Vagina (tissue), 2 donors: ENCODE data around the gene GNAT1. TPM values are rescaled to one million over a fixed set of nuclear protein-coding genes. Genes with fewer than 3 reads are reported as not detected.
A peak's percentile ranks its signal among the peaks of the same experiment; 100 is the strongest.

Experiments
- DNase-seq, 2 donors: peaks; one replicate each; pipeline ENCODE4 v3.0.0-alpha.2; 2017; ENCODE audit errors: extremely low spot score in 2 of 2
- H3K27ac ChIP-seq: fragments of 200-600 bp; sonication (generic); one replicate; pipeline ENCODE4 v1.5.1; 2019
- H3K27me3 ChIP-seq: fragments of 200-600 bp; sonication (generic); one replicate; pipeline ENCODE4 v1.5.1; 2019
- H3K36me3 ChIP-seq, 2 donors: fragments of 200-600 bp; sonication (generic); one replicate each; pipeline ENCODE4 v1.5.1; 2017 to 2019
- H3K4me1 ChIP-seq: fragments of 200-600 bp; sonication (generic); one replicate; pipeline ENCODE4 v1.5.1; 2019
- H3K4me3 ChIP-seq, 2 donors: fragments of 200-600 bp; sonication (generic); 1 replicate in 1 of 2; 2 replicates in 1 of 2; pipeline ENCODE4 v1.5.1; 2016 to 2019
- H3K9me3 ChIP-seq: fragments of 200-600 bp; sonication (generic); one replicate; pipeline ENCODE4 v1.5.1; 2019
- CTCF ChIP-seq, 3 experiments: fragments of 450-650 bp in 2 of 3; fragments of 200-600 bp in 1 of 3; sonication (generic) in 1 of 3; IDR thresholded peaks; one replicate each; pipeline ENCODE4 v1.5.1; 2017 to 2019; ENCODE audit warnings: antibody characterized with exemption in 3 of 3, mild to moderate bottlenecking in 2 of 3, moderate library complexity in 2 of 3
- POLR2A ChIP-seq, 2 donors: fragments of 450-650 bp; IDR thresholded peaks; one replicate each; pipeline ENCODE4 v1.6.1; 2017; ENCODE audit warnings: antibody characterized with exemption in 2 of 2, mild to moderate bottlenecking in 2 of 2, moderate library complexity in 2 of 2
- POLR2AphosphoS5 ChIP-seq, 2 donors: sonication (generic); formaldehyde crosslinking; IDR thresholded peaks; one replicate each; pipeline ENCODE4 v1.9.0; 2017; ENCODE audit warnings: antibody characterized with exemption in 2 of 2, mild to moderate bottlenecking in 2 of 2, low read depth in 1 of 2; ENCODE audit not compliant: insufficient read depth in 1 of 2
- intact Hi-C: fragments of 100-400 bp; cut with DNase I; formaldehyde crosslinking; loops from one replicate; pipeline ENCODE4 v1.15.1; 2023
- total RNA-seq: library from RNA; depleted of rRNA; stranded (reverse); fragments of >200 nt; gene quantifications from one replicate; pipeline ENCODE4 v1.2.3, GENCODE V29; 2016

GNAT1 gene
- total RNA-seq, 1 donor from 2014 or later: not detected

GRCh38 chr3:50204804-50205412, 13.5 kb downstream of the GNAT1 start, which contains the start of gene SLC38A3:
TSS of gene SLC38A3 (plus strand) at chr3:50205271. CDS start at chr3:50214200, 8,929 bp downstream.
- Histone ChIP-seq H3K9me3 (no peaks in the 10 kb centered on the region), H3K4me1 (peaks cover 17% of the 10 kb centered on the region), H3K27ac (no peak within 1 kb of the TSS), H3K27me3 (peaks cover 9% of the 10 kb centered on the region), H3K36me3 (no peaks in the 10 kb centered on the region), H3K4me3 (peak within 1 kb of the TSS; percentile 30 to 40)
- TF ChIP-seq POLR2AphosphoS5 (IDR thresholded peaks at IDR 0.05; ENCODE audit: insufficient read depth in 1 of 2, low read depth in 1 of 2): no peak
- intact Hi-C loops: no loop called here
- no peak for DNase-seq

GRCh38 chr3:50205413-50206276, 14.2 kb downstream of the GNAT1 start:
- H3K27me3 ChIP-seq: peaks cover 9% of the 10 kb centered on the region
- intact Hi-C loops: no loop called here
- no peak for TF ChIP-seq POLR2AphosphoS5 (IDR thresholded peaks at IDR 0.05; ENCODE audit: insufficient read depth in 1 of 2, low read depth in 1 of 2)
- no peak for TF ChIP-seq CTCF (IDR thresholded peaks at IDR 0.05)
- no peak for TF ChIP-seq POLR2A (IDR thresholded peaks at IDR 0.05)
- H3K36me3 ChIP-seq: no peaks in the 10 kb centered on the region
- no peaks in the 10 kb centered on the region for H3K9me3 ChIP-seq
- no peak overlapping the region for H3K27ac ChIP-seq
- H3K4me3 ChIP-seq: peak overlapping the region; percentile 30 to 40
- H3K4me1 ChIP-seq: peaks cover 17% of the 10 kb centered on the region
- DNase-seq: no peak

GRCh38 chr3:50207359-50208042, 16.1 kb downstream of the GNAT1 start:
- H3K27me3 ChIP-seq: peaks cover 9% of the 10 kb centered on the region
- intact Hi-C loops: no loop called here
- TF ChIP-seq CTCF (IDR thresholded peaks at IDR 0.05): no peak
- no peak for TF ChIP-seq POLR2A (IDR thresholded peaks at IDR 0.05)
- TF ChIP-seq POLR2AphosphoS5 (IDR thresholded peaks at IDR 0.05; ENCODE audit: insufficient read depth in 1 of 2, low read depth in 1 of 2): no peak

GRCh38 chr3:50208677-50209344, 17.4 kb downstream of the GNAT1 start:
- Histone ChIP-seq H3K36me3 (no peaks in the 10 kb centered on the region), H3K9me3 (no peaks in the 10 kb centered on the region), H3K4me1 (peaks cover 17% of the 10 kb centered on the region), H3K27ac (no peak overlapping the region), H3K27me3 (peaks cover 9% of the 10 kb centered on the region), H3K4me3 (no peak overlapping the region)
- intact Hi-C loops: no loop called here
- DNase-seq: no peak
- TF ChIP-seq POLR2A (IDR thresholded peaks at IDR 0.05) (no peak), CTCF (IDR thresholded peaks at IDR 0.05) (no peak), POLR2AphosphoS5 (IDR thresholded peaks at IDR 0.05; ENCODE audit: insufficient read depth in 1 of 2, low read depth in 1 of 2) (no peak)

More at GRCh38 chr3:50207359-50208042, 16.1 kb downstream of the GNAT1 start:
- Histone ChIP-seq H3K9me3 (no peaks in the 10 kb centered on the region), H3K36me3 (no peaks in the 10 kb centered on the region), H3K27ac (no peak overlapping the region), H3K4me1 (peaks cover 17% of the 10 kb centered on the region), H3K4me3 (no peak overlapping the region)
- DNase-seq: no peak

GRCh38 chr3:50210176-50210509, 18.7 kb downstream of the GNAT1 start:
- DNase-seq: no peak
- no peak overlapping the region for H3K27ac ChIP-seq
- H3K4me1 ChIP-seq: peaks cover 8% of the 10 kb centered on the region
- intact Hi-C loops: no loop called here
- no peaks in the 10 kb centered on the region for H3K36me3 ChIP-seq
- TF ChIP-seq POLR2AphosphoS5 (IDR thresholded peaks at IDR 0.05; ENCODE audit: insufficient read depth in 1 of 2, low read depth in 1 of 2) (no peak), CTCF (IDR thresholded peaks at IDR 0.05) (no peak), POLR2A (IDR thresholded peaks at IDR 0.05) (no peak)
- no peaks in the 10 kb centered on the region for H3K9me3 ChIP-seq
- no peak overlapping the region for H3K4me3 ChIP-seq
- peaks cover 3% of the 10 kb centered on the region for H3K27me3 ChIP-seq
